ENCODE data around the gene OR6B3. TPM values are rescaled to one million over a fixed set of nuclear protein-coding genes. Genes with fewer than 3 reads are reported as not detected.
"Not testable (repeated sequence)": the region's sequence is repeated elsewhere in the genome, so short reads cannot be mapped to it uniquely, and the experiment has no call there.

The OR6B3 gene
- total and polyA plus RNA-seq, 4 donors, result not detected

DNA sequence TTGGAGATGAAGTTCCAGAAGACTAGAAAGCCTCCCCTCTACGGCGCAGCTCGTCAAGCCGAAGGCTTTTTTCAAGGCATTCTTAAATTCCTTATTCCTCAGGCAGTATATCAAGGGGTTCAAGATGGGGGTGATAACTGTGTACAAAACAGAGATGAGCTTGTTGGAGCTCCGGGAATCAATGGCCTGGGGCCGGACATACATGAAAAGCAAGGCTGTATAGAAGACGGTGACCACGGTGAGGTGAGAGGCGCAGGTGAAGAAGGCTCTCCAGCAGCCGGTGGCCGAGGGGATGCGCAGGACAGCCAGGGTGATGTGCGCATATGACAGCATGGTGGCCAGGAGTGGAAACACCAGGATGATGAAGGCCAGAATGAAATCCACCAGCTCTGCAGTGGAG lies 8.2 kb downstream of the OR6B3 start:
- no peak for DNase-seq (ENCODE audit: low spot score)
- Histone ChIP-seq H3K9ac (ENCODE audit: low read depth in 1 of 2, low read length in 2 of 2) (no peak overlapping the region), H3K36me3 (ENCODE audit: control insufficient read depth in 4 of 4, insufficient read depth in 3 of 4, low read depth in 1 of 4, low read length in 3 of 4) (no peaks in the 10 kb centered on the region), H3K27me3 (ENCODE audit: control insufficient read depth in 4 of 4, insufficient read depth in 4 of 4, low read length in 3 of 4) (peaks cover 2 to 7% (median 5%) of the 10 kb centered on the region in 4 donors), H3K9me3 (ENCODE audit: control insufficient read depth in 4 of 4, low read length in 3 of 4) (no peaks in the 10 kb centered on the region), H3K4me3 (ENCODE audit: low read depth in 1 of 3, low read length in 3 of 3) (no peak overlapping the region), H3K27ac (ENCODE audit: low read depth in 1 of 2, low read length in 2 of 2) (no peak overlapping the region), H3K4me1 (ENCODE audit: control insufficient read depth in 4 of 4, insufficient read depth in 4 of 4, low read length in 3 of 4) (no peaks in the 10 kb centered on the region)
- TF ChIP-seq, protein P1, sequence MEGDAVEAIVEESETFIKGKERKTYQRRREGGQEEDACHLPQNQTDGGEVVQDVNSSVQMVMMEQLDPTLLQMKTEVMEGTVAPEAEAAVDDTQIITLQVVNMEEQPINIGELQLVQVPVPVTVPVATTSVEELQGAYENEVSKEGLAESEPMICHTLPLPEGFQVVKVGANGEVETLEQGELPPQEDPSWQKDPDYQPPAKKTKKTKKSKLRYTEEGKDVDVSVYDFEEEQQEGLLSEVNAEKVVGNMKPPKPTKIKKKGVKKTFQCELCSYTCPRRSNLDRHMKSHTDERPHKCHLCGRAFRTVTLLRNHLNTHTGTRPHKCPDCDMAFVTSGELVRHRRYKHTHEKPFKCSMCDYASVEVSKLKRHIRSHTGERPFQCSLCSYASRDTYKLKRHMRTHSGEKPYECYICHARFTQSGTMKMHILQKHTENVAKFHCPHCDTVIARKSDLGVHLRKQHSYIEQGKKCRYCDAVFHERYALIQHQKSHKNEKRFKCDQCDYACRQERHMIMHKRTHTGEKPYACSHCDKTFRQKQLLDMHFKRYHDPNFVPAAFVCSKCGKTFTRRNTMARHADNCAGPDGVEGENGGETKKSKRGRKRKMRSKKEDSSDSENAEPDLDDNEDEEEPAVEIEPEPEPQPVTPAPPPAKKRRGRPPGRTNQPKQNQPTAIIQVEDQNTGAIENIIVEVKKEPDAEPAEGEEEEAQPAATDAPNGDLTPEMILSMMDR (IDR thresholded peaks at IDR 0.05; ENCODE audit: low read depth, low read length, missing input control), result no peak
- TF ChIP-seq FOXA1 (IDR thresholded peaks at IDR 0.05), result no peak
- no peak for TF ChIP-seq HNF4G (IDR thresholded peaks at IDR 0.05)
- TF ChIP-seq, protein P2, sequence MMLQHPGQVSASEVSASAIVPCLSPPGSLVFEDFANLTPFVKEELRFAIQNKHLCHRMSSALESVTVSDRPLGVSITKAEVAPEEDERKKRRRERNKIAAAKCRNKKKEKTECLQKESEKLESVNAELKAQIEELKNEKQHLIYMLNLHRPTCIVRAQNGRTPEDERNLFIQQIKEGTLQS (IDR thresholded peaks at IDR 0.05), result no peak
- no peak for TF ChIP-seq NR2F2 (IDR thresholded peaks at IDR 0.05)
- no peak for TF ChIP-seq FOXA2 (IDR thresholded peaks at IDR 0.05)
- no peak for TF ChIP-seq MAX (IDR thresholded peaks at IDR 0.05)
- 90% methylated on average over 13 of the region's 13 CpGs for WGBS

DNA sequence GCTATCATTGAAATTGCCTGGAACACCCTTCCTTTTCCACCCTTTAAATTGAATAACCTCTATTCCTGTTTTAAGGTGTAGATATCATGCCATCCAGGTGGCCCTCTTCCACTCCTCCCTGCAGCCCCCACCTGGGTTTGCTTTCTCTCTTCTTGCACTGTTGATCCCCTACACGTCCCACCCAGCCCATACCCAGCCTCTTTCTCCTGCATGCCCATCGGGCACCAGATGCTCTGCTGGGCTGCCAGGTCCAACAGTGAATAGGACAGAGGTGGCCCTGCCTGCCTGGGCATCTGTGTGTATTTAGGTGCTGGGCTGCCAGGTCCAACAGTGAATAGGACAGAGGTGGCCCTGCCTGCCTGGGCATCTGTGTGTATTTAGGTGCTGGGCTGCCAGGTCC lies 9.2 kb downstream of the OR6B3 start:
- H3K27ac ChIP-seq (ENCODE audit: low read depth in 1 of 2, low read length in 2 of 2); H3K9me3 ChIP-seq (ENCODE audit: control insufficient read depth in 4 of 4, low read length in 3 of 4); H3K4me1 ChIP-seq (ENCODE audit: control insufficient read depth in 4 of 4, insufficient read depth in 4 of 4, low read length in 3 of 4); DNase-seq (ENCODE audit: low spot score); H3K27me3 ChIP-seq (ENCODE audit: control insufficient read depth in 4 of 4, insufficient read depth in 4 of 4, low read length in 3 of 4); H3K9ac ChIP-seq (ENCODE audit: low read depth in 1 of 2, low read length in 2 of 2); H3K4me3 ChIP-seq (ENCODE audit: low read depth in 1 of 3, low read length in 3 of 3); H3K36me3 ChIP-seq (ENCODE audit: control insufficient read depth in 4 of 4, insufficient read depth in 3 of 4, low read depth in 1 of 4, low read length in 3 of 4): not testable (repeated sequence)
- WGBS, result 62% methylated on average over 2 of the region's 2 CpGs

- H3K9ac ChIP-seq (ENCODE audit: low read depth in 1 of 2, low read length in 2 of 2), result no peak overlapping the region
- no peak for TF ChIP-seq NR2F2 (IDR thresholded peaks at IDR 0.05)
- no peak for TF ChIP-seq SP1 (IDR thresholded peaks at IDR 0.05)
- TF ChIP-seq GABPA (IDR thresholded peaks at IDR 0.05 in 1 of 2, conservative IDR thresholded peaks at IDR 0.05 in 1 of 2), result no peak
- no peak for TF ChIP-seq EGR1 (IDR thresholded peaks at IDR 0.05; ENCODE audit: low read depth in 2 of 2)
- no peak for TF ChIP-seq FOXA1 (IDR thresholded peaks at IDR 0.05)
- TF ChIP-seq RXRA (IDR thresholded peaks at IDR 0.05), result no peak
- no peak for TF ChIP-seq MAX (IDR thresholded peaks at IDR 0.05)
- TF ChIP-seq, protein P3, sequence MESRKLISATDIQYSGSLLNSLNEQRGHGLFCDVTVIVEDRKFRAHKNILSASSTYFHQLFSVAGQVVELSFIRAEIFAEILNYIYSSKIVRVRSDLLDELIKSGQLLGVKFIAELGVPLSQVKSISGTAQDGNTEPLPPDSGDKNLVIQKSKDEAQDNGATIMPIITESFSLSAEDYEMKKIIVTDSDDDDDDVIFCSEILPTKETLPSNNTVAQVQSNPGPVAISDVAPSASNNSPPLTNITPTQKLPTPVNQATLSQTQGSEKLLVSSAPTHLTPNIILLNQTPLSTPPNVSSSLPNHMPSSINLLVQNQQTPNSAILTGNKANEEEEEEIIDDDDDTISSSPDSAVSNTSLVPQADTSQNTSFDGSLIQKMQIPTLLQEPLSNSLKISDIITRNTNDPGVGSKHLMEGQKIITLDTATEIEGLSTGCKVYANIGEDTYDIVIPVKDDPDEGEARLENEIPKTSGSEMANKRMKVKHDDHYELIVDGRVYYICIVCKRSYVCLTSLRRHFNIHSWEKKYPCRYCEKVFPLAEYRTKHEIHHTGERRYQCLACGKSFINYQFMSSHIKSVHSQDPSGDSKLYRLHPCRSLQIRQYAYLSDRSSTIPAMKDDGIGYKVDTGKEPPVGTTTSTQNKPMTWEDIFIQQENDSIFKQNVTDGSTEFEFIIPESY (IDR thresholded peaks at IDR 0.05), result no peak
Observed at GRCh38 chr2:240043279-240043989, 9.9 kb downstream of the OR6B3 start.

More at GRCh38 chr2:240043279-240043989, 9.9 kb downstream of the OR6B3 start:
- 78% methylated on average over 21 of the region's 21 CpGs for WGBS
- DNase-seq (ENCODE audit: low spot score), result no peak
- Histone ChIP-seq H3K9me3 (ENCODE audit: control insufficient read depth in 4 of 4, low read length in 3 of 4) (no peaks in the 10 kb centered on the region), H3K27me3 (ENCODE audit: control insufficient read depth in 4 of 4, insufficient read depth in 4 of 4, low read length in 3 of 4) (peaks cover 0 to 7% (median 5%) of the 10 kb centered on the region in 4 donors), H3K36me3 (ENCODE audit: control insufficient read depth in 4 of 4, insufficient read depth in 3 of 4, low read depth in 1 of 4, low read length in 3 of 4) (no peaks in the 10 kb centered on the region), H3K27ac (ENCODE audit: low read depth in 1 of 2, low read length in 2 of 2) (no peak overlapping the region), H3K4me1 (ENCODE audit: control insufficient read depth in 4 of 4, insufficient read depth in 4 of 4, low read length in 3 of 4) (no peaks in the 10 kb centered on the region), H3K4me3 (ENCODE audit: low read depth in 1 of 3, low read length in 3 of 3) (no peak overlapping the region)
